Measurements from ENCODE around the gene PPP1R37.
"Not testable (repeated sequence)": the region's sequence is repeated elsewhere in the genome, so short reads cannot be mapped to it uniquely, and the experiment has no call there.

Gene PPP1R37

DNA sequence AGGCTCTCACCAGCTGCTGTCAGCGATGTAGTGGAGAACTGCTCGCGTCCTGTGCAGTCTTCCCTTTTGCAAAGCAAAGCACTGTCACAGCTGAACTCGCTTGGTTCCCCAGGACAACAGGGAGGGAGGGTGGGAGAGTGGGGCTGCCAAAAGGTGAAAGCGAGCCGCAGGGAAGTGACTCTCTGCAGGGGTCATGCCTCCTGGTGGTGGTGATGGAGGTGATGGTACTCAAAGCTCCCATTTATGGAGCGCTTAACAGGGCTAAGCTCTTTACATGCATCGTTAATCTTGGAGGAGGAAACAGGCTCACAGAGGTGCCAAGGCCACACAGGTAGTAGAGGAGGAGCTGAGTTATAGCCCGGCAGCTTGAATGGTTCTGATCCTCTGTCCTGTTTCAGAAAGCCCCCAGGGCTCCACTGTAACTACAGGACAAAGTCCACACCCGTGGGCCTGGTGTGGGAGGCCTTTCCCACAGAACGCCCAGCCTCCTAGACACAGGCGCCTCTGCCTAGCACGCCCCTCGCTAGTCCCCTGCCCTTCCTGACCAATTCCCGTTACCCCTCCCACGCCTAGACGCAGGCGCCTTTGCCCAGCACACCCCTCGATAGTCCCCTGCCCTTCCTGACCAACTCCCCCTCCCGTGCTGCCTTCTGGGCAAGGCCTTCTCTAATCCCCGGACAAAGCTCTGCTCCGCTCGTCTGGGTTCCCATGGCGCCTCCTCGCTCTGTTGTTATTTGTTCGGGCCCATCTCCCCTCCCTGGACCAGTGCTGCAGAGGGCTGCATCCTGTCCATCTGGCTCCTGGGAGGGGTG is 10.7 kb downstream of the PPP1R37 start:
- Mint-ChIP-seq H3K9me3 (no peaks in the 10 kb centered on the region), H3K27ac (peak overlapping the region; percentile 79 to 95 (median 86)), H3K4me3 (peak overlapping the region; percentile 17 to 64 (median 51)), H3K27me3 (ENCODE audit: low read depth) (no peaks in the 10 kb centered on the region), H3K4me1 (peaks cover 70% of the 10 kb centered on the region), H3K36me3 (ENCODE audit: low read depth) (no peaks in the 10 kb centered on the region)
- TF ChIP-seq, protein P1, sequence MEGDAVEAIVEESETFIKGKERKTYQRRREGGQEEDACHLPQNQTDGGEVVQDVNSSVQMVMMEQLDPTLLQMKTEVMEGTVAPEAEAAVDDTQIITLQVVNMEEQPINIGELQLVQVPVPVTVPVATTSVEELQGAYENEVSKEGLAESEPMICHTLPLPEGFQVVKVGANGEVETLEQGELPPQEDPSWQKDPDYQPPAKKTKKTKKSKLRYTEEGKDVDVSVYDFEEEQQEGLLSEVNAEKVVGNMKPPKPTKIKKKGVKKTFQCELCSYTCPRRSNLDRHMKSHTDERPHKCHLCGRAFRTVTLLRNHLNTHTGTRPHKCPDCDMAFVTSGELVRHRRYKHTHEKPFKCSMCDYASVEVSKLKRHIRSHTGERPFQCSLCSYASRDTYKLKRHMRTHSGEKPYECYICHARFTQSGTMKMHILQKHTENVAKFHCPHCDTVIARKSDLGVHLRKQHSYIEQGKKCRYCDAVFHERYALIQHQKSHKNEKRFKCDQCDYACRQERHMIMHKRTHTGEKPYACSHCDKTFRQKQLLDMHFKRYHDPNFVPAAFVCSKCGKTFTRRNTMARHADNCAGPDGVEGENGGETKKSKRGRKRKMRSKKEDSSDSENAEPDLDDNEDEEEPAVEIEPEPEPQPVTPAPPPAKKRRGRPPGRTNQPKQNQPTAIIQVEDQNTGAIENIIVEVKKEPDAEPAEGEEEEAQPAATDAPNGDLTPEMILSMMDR (IDR thresholded peaks at IDR 0.05; ENCODE audit: unreplicated experiment in 3 of 3): no peak

DNA sequence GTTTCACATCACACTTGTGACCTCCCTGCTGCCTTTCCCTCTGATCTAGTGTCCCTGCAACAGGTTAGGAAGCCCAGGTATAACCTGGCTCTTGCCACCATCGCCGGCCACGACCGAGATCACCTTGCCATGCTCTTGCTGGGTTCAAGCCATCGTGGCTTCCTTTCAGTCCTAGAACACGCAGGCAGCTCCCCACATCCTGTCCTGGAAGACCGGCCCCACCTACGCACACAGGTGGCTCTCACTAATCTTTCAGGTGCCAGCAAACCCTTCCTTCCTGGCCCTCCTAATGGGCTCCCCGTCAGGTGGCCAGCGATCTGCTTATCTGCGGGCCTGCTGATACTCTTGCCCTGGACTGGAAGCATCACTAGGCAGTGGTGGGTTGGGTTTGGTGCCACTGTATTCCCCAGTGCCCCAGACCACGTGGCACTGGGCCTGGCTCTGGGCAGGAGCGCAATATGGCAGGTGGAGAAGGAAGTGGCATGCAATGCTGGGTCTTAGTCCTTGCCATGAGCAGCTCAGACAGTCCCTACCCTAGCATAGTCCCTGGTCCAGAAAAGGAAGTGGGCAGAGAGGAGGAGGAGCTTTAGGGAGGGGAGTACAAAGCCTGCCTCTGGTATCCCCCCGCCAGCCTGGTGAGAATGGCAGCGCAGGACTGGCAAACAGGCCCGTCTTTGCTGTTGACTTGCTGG is 11.8 kb downstream of the PPP1R37 start:
- TF ChIP-seq, protein P1 (IDR thresholded peaks at IDR 0.05; ENCODE audit: unreplicated experiment in 3 of 3): no peak
- Mint-ChIP-seq H3K27ac (peak overlapping the region; percentile 79 to 95 (median 86)), H3K4me3 (peak overlapping the region; percentile 26 to 39 (median 31)), H3K4me1 (peaks cover 59% of the 10 kb centered on the region), H3K9me3 (no peaks in the 10 kb centered on the region), H3K27me3 (ENCODE audit: low read depth) (no peaks in the 10 kb centered on the region), H3K36me3 (ENCODE audit: low read depth) (no peaks in the 10 kb centered on the region)

DNA sequence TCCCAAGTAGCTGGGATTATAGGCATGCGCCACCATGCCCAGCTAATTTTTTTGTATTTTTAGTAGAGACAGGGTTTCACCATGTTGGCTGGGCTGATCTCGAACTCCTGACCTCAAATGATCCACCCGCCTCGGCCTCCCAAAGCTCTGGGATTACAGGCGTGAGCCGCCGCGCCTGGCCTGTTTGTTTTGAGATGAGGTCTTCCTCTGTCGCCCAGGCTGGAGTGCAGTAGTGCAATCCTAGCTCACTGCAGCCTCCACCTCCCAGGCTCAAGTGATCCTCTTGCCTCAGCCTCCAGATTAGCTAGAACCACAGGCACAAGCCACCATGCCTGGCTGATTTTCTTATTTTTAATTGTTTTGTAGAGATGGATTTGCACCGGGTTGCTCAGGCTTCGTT is 13.4 kb downstream of the PPP1R37 start:
- not testable (repeated sequence) for H3K27me3 Mint-ChIP-seq (ENCODE audit: low read depth)

DNA sequence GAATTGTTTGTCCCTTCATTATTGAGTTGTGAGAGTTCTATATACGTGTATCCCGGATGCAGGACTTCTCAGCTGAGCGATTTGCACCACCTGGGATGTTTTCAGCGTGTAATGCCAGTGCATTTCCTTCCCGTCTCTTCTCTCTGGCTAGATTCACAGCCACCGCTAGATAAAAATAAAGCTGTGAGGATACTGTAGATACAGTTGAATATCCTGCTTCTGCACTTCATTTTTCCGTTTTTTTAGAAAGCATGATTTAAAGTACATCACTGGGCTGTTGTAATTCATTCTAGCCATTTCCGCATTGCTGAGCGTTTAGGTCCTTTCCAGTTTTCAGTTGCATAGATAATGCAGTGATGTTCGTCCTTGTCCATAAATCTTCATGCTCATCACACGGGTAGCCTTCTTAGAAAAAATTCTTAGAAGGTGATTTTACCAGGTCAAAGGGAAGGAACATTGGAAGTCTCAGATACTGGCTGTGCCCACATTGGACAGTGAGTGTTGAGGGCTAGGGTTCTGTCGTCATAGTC is 14.7 kb downstream of the PPP1R37 start:
- TF ChIP-seq, protein P1 (IDR thresholded peaks at IDR 0.05; ENCODE audit: unreplicated experiment in 3 of 3): no peak
- Mint-ChIP-seq H3K9me3 (no peaks in the 10 kb centered on the region), H3K36me3 (ENCODE audit: low read depth) (no peaks in the 10 kb centered on the region), H3K4me1 (peaks cover 35% of the 10 kb centered on the region), H3K4me3 (peak overlapping the region in 1 of 3 experiments; percentile 56), H3K27me3 (ENCODE audit: low read depth) (no peaks in the 10 kb centered on the region), H3K27ac (peak overlapping the region; percentile 58 to 92 (median 83))

More for the DNA sequence above, 13.4 kb downstream of the PPP1R37 start:
- not testable (repeated sequence) for H3K27ac Mint-ChIP-seq; H3K36me3 Mint-ChIP-seq (ENCODE audit: low read depth); H3K9me3 Mint-ChIP-seq; H3K4me3 Mint-ChIP-seq
- peaks cover 43% of the 10 kb centered on the region for H3K4me1 Mint-ChIP-seq

DNA sequence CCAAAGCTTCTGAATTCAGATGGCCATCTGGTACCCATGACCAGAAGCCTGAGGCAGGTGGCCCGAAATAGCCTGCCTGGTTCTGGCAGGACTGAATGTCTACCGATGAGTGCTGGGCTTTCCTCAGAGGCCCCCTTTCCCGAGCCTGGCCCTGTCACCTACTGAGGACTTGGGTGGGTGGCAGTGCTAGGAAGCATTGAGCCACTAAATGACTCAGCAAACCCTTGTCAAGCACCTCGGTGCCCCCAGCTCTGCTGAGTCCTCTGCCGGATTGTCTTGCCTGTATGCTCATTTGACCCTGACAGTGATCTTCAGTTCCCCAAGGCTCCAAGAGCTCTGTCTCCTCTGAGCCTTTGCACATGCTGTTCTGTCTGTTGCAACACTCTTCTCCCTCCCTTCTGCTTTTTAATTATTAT is 17.9 kb downstream of the PPP1R37 start:
- Mint-ChIP-seq H3K36me3 (ENCODE audit: low read depth) (no peaks in the 10 kb centered on the region), H3K4me1 (peaks cover 23% of the 10 kb centered on the region), H3K9me3 (no peaks in the 10 kb centered on the region), H3K27ac (no peak overlapping the region), H3K4me3 (no peak overlapping the region), H3K27me3 (ENCODE audit: low read depth) (no peaks in the 10 kb centered on the region)
- TF ChIP-seq, protein P1 (IDR thresholded peaks at IDR 0.05; ENCODE audit: unreplicated experiment in 3 of 3): no peak

DNA sequence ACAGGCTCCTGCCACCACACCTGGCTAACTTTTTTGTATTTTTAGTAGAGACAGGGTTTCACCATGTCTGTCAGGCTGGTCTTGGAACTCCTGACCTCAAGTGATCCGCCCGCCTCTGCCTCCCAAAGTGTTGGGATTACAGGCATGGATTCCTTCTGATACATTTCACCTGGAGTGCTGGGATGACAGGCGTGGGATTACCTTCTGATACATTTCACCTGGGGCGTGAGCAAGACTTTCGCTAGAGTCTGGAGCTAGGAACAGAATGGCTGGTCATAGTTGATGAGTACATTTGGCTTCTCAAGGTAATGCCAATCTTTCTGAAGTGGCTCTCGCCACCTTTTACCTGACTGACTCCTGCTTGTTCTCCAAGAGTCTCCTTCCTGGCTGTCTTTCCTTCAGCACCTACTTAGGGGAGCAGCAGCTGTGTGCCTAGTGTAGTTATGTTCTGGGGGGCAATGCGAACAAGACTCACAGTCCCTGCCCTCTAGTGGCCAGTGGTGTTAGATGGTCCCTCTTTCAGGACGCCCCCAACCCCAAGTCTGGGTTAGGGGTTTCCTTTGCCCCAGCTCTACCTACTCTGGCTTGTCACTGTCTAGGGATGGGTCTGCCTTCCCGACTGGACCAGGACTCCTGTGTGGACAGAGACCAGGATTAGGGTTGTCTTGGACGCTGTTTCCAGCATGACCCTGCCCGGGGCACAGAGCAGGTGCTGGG is 19.3 kb downstream of the PPP1R37 start:
- Mint-ChIP-seq H3K4me1 (peaks cover 37% of the 10 kb centered on the region), H3K4me3 (no peak overlapping the region), H3K27me3 (ENCODE audit: low read depth) (no peaks in the 10 kb centered on the region), H3K27ac (no peak overlapping the region), H3K9me3 (no peaks in the 10 kb centered on the region), H3K36me3 (ENCODE audit: low read depth) (no peaks in the 10 kb centered on the region)
- TF ChIP-seq, protein P1 (IDR thresholded peaks at IDR 0.05; ENCODE audit: unreplicated experiment in 3 of 3): no peak
